T-helper 17 cell (primary cell): ENCODE results near the gene ZNF277. TPM values are rescaled to one million over a fixed set of nuclear protein-coding genes. Genes with fewer than 3 reads are reported as not detected.

Experiments used
- ATAC-seq: fragments of 150-1000 bp; cut with Tn5 transposase; 2 replicates; pipeline ENCODE4 v1.10.0; 2021; ENCODE audit warnings: mild to moderate bottlenecking, moderate library complexity
- DNase-seq, 3 donors: peaks; one replicate each; pipeline versions ENCODE4 v3.0.0 to v3.0.0-alpha.2; 2020 to 2021
- H3K9me3 ChIP-seq: one replicate; pipeline ENCODE4 v1.7.0; 2013; ENCODE audit warnings: low read length, mild to moderate bottlenecking; ENCODE audit not compliant: control insufficient read depth, poor library complexity, severe bottlenecking
- H3K27ac Mint-ChIP-seq: one replicate; pipeline ENCODE4 v1.8.0; 2022; ENCODE audit warnings: mild to moderate bottlenecking, moderate library complexity, mixed read lengths
- H3K27me3 Mint-ChIP-seq: one replicate; pipeline ENCODE4 v1.8.0; 2022; ENCODE audit warnings: mixed read lengths
- H3K36me3 Mint-ChIP-seq: one replicate; pipeline ENCODE4 v1.8.0; 2022; ENCODE audit warnings: low read depth, mixed read lengths
- H3K4me1 Mint-ChIP-seq: one replicate; pipeline ENCODE4 v1.8.0; 2022; ENCODE audit warnings: mild to moderate bottlenecking, mixed read lengths
- H3K4me3 Mint-ChIP-seq: one replicate; pipeline ENCODE4 v1.8.0; 2022; ENCODE audit warnings: mild to moderate bottlenecking, moderate library complexity, mixed read lengths
- total RNA-seq, 4 donors: library from RNA in 2 of 4; stranded (reverse) in 2 of 4; gene quantifications; one replicate each; pipeline ENCODE4 v1.2.3 and lab custom pipeline; 2022 to 2026

The ZNF277 gene
- total RNA-seq, 2 donors from 2014 or later: 25.7 to 28.8 TPM

GRCh38 chr7:112173568-112173905 lies 33.0 kb upstream of the ZNF277 start:
- peaks cover 74% of the 10 kb centered on the region for H3K27me3 Mint-ChIP-seq
- H3K9me3 ChIP-seq: no peaks in the 10 kb centered on the region
- DNase-seq (no peak), ATAC-seq (no peak)
- no peak overlapping the region for H3K27ac Mint-ChIP-seq
- H3K4me3 Mint-ChIP-seq: no peak overlapping the region
- no peaks in the 10 kb centered on the region for H3K4me1 Mint-ChIP-seq
- peaks cover 7% of the 10 kb centered on the region for H3K36me3 Mint-ChIP-seq

GRCh38 chr7:112174192-112174591 lies 32.3 kb upstream of the ZNF277 start:
- no peaks in the 10 kb centered on the region for H3K4me1 Mint-ChIP-seq
- no peak for DNase-seq
- peaks cover 7% of the 10 kb centered on the region for H3K36me3 Mint-ChIP-seq
- peaks cover 71% of the 10 kb centered on the region for H3K27me3 Mint-ChIP-seq
- H3K9me3 ChIP-seq: no peaks in the 10 kb centered on the region
- ATAC-seq: no peak
- H3K27ac Mint-ChIP-seq: no peak overlapping the region
- no peak overlapping the region for H3K4me3 Mint-ChIP-seq

GRCh38 chr7:112176241-112176640 lies 30.3 kb upstream of the ZNF277 start:
- Mint-ChIP-seq H3K27ac (no peak overlapping the region), H3K27me3 (peaks cover 65% of the 10 kb centered on the region), H3K4me1 (no peaks in the 10 kb centered on the region), H3K4me3 (no peak overlapping the region), H3K36me3 (peaks cover 7% of the 10 kb centered on the region)
- no peaks in the 10 kb centered on the region for H3K9me3 ChIP-seq
- ATAC-seq (no peak), DNase-seq (no peak)

- Mint-ChIP-seq H3K4me1 (no peaks in the 10 kb centered on the region), H3K4me3 (no peak overlapping the region), H3K36me3 (peaks cover 7% of the 10 kb centered on the region), H3K27ac (no peak overlapping the region), H3K27me3 (peaks cover 59% of the 10 kb centered on the region)
- DNase-seq (no peak), ATAC-seq (no peak)
- no peaks in the 10 kb centered on the region for H3K9me3 ChIP-seq
Observed at GRCh38 chr7:112176693-112177415, 29.6 kb upstream of the ZNF277 start.

GRCh38 chr7:112180223-112180622 lies 26.3 kb upstream of the ZNF277 start:
- ATAC-seq (no peak), DNase-seq (no peak)
- H3K36me3 Mint-ChIP-seq: peaks cover under 1% of the 10 kb centered on the region
- peaks cover 3% of the 10 kb centered on the region for H3K4me1 Mint-ChIP-seq
- no peak overlapping the region for H3K4me3 Mint-ChIP-seq
- no peaks in the 10 kb centered on the region for H3K9me3 ChIP-seq
- H3K27me3 Mint-ChIP-seq: peaks cover 56% of the 10 kb centered on the region
- H3K27ac Mint-ChIP-seq: no peak overlapping the region

- DNase-seq (no peak), ATAC-seq (no peak)
- H3K9me3 ChIP-seq: no peaks in the 10 kb centered on the region
- H3K4me3 Mint-ChIP-seq: no peak overlapping the region
- peaks cover 41% of the 10 kb centered on the region for H3K27me3 Mint-ChIP-seq
- peaks cover 3% of the 10 kb centered on the region for H3K4me1 Mint-ChIP-seq
- H3K27ac Mint-ChIP-seq: no peak overlapping the region
- H3K36me3 Mint-ChIP-seq: no peaks in the 10 kb centered on the region
Observed at GRCh38 chr7:112182749-112183148, 23.7 kb upstream of the ZNF277 start.

GRCh38 chr7:112183266-112183665 lies 23.2 kb upstream of the ZNF277 start:
- no peak for DNase-seq
- H3K9me3 ChIP-seq: no peaks in the 10 kb centered on the region
- ATAC-seq: no peak
- peaks cover 38% of the 10 kb centered on the region for H3K27me3 Mint-ChIP-seq
- H3K4me3 Mint-ChIP-seq: no peak overlapping the region
- H3K36me3 Mint-ChIP-seq: no peaks in the 10 kb centered on the region
- H3K27ac Mint-ChIP-seq: no peak overlapping the region
- H3K4me1 Mint-ChIP-seq: peaks cover 3% of the 10 kb centered on the region

GRCh38 chr7:112184455-112184854 lies 22.0 kb upstream of the ZNF277 start:
- H3K4me1 Mint-ChIP-seq: peaks cover 3% of the 10 kb centered on the region
- no peaks in the 10 kb centered on the region for H3K36me3 Mint-ChIP-seq
- peak overlapping the region; percentile 33 for H3K4me3 Mint-ChIP-seq

GRCh38 chr7:112185005-112185834 lies 21.3 kb upstream of the ZNF277 start:
- H3K4me1 Mint-ChIP-seq: peaks cover 3% of the 10 kb centered on the region
- H3K27me3 Mint-ChIP-seq: peaks cover 40% of the 10 kb centered on the region
- no peak overlapping the region for H3K4me3 Mint-ChIP-seq
- ATAC-seq (no peak), DNase-seq (no peak)
- H3K27ac Mint-ChIP-seq: no peak overlapping the region
- no peaks in the 10 kb centered on the region for H3K36me3 Mint-ChIP-seq
- no peaks in the 10 kb centered on the region for H3K9me3 ChIP-seq

More at GRCh38 chr7:112184455-112184854, 22.0 kb upstream of the ZNF277 start:
- H3K9me3 ChIP-seq: no peaks in the 10 kb centered on the region
- no peak overlapping the region for H3K27ac Mint-ChIP-seq
- ATAC-seq (no peak), DNase-seq (no peak)
- H3K27me3 Mint-ChIP-seq: peaks cover 37% of the 10 kb centered on the region

- Mint-ChIP-seq H3K4me3 (no peak overlapping the region), H3K27me3 (peaks cover 45% of the 10 kb centered on the region), H3K4me1 (peaks cover 3% of the 10 kb centered on the region), H3K27ac (no peak overlapping the region), H3K36me3 (no peaks in the 10 kb centered on the region)
- DNase-seq: no peak
- no peaks in the 10 kb centered on the region for H3K9me3 ChIP-seq
- no peak for ATAC-seq
Observed at GRCh38 chr7:112186300-112186699, 20.2 kb upstream of the ZNF277 start.

- Mint-ChIP-seq H3K27me3 (peaks cover 43% of the 10 kb centered on the region), H3K4me1 (peaks cover 3% of the 10 kb centered on the region), H3K27ac (no peak overlapping the region), H3K4me3 (no peak overlapping the region), H3K36me3 (no peaks in the 10 kb centered on the region)
- no peak for ATAC-seq
- no peaks in the 10 kb centered on the region for H3K9me3 ChIP-seq
- no peak for DNase-seq
Observed at GRCh38 chr7:112188257-112188656, 18.2 kb upstream of the ZNF277 start.

- peaks cover 42% of the 10 kb centered on the region for H3K27me3 Mint-ChIP-seq
Observed at GRCh38 chr7:112189691-112190090, 16.8 kb upstream of the ZNF277 start.

GRCh38 chr7:112190120-112190519 lies 16.4 kb upstream of the ZNF277 start:
- Mint-ChIP-seq H3K36me3 (no peaks in the 10 kb centered on the region), H3K4me3 (no peak overlapping the region), H3K4me1 (no peaks in the 10 kb centered on the region), H3K27ac (no peak overlapping the region), H3K27me3 (peaks cover 41% of the 10 kb centered on the region)
- no peak for DNase-seq
- no peaks in the 10 kb centered on the region for H3K9me3 ChIP-seq
- ATAC-seq: no peak

More at GRCh38 chr7:112189691-112190090, 16.8 kb upstream of the ZNF277 start:
- no peak overlapping the region for H3K27ac Mint-ChIP-seq
- ATAC-seq (no peak), DNase-seq (no peak)
- H3K36me3 Mint-ChIP-seq: no peaks in the 10 kb centered on the region
- H3K9me3 ChIP-seq: no peaks in the 10 kb centered on the region
- H3K4me3 Mint-ChIP-seq: no peak overlapping the region
- no peaks in the 10 kb centered on the region for H3K4me1 Mint-ChIP-seq
